ENCODE results near the gene CDH15.

DNA sequence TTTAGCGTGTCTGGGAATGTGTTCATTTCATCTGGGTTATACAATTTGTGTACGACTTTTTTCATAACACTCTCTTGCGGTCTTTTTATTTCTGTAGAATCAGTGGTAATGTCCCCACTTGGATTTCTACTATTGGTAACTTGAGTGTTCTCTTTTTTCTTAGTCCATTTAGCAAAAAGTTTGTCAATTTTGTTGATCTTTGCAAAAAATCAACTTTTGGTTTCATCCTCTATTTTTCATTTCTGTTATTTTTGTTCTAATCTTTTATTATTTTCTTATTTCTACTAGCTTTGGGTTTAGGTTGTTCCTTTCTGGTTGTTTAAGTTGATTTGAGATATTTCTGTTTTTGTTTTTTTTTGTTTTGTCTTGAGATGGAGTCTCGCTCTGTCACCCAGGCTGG lies 36.4 kb downstream of the CDH15 start:
- TF ChIP-seq, protein P1, sequence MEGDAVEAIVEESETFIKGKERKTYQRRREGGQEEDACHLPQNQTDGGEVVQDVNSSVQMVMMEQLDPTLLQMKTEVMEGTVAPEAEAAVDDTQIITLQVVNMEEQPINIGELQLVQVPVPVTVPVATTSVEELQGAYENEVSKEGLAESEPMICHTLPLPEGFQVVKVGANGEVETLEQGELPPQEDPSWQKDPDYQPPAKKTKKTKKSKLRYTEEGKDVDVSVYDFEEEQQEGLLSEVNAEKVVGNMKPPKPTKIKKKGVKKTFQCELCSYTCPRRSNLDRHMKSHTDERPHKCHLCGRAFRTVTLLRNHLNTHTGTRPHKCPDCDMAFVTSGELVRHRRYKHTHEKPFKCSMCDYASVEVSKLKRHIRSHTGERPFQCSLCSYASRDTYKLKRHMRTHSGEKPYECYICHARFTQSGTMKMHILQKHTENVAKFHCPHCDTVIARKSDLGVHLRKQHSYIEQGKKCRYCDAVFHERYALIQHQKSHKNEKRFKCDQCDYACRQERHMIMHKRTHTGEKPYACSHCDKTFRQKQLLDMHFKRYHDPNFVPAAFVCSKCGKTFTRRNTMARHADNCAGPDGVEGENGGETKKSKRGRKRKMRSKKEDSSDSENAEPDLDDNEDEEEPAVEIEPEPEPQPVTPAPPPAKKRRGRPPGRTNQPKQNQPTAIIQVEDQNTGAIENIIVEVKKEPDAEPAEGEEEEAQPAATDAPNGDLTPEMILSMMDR (IDR thresholded peaks at IDR 0.05; ENCODE audit: low read length): no peak
- TF ChIP-seq EZH2 (optimal IDR thresholded peaks at IDR 0.05; ENCODE audit: low read depth, low read length): no peak
